CD4-positive, alpha-beta T cell treated with Interleukin-2 at 100 ng/mL for 4 hours (primary cell): ENCODE measurements around the gene KCNIP3.
"Not testable (repeated sequence)": the region's sequence is repeated elsewhere in the genome, so short reads cannot be mapped to it uniquely, and the experiment has no call there.

Experiments used
- DNase-seq: peaks from one replicate; pipeline ENCODE4 v3.0.0-alpha.2; 2020; ENCODE audit warnings: low spot score

KCNIP3 gene

DNA sequence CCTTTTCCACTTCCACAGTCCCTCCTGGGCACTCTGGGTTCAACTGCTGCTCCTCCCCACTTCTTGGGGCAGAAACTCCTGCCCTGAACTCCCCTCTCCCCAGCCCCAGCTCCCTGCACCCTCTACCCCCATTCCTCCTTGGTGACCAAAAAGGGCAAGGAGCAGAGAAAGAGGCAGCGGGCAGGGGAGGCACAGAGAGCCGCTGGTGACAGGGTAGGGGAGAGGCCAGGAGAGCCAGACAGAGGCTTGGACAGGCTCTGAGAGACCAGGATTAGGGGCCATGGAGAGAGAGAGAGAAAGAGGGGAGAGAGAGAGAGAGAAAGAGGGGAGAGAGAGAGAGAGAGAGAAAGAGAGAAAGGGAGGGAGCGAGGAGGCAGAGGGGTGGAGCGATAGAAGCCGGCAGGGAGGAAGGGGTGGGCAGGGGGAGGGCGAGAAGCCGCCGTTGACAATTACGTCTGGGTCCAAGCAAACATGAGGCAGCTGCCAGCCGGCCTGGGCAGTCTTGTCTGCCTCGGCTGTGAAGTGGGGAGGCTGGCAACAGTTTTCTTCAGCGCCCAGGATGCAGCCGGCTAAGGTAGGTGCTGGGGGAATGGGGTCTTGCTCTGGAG, at the start of gene KCNIP3:
Gene KCNIP3 (plus strand): TSS at position 468 of the 608 bp plus-strand sequence. CDS start 92 bp downstream, at position 560.
- no peak for DNase-seq

DNA sequence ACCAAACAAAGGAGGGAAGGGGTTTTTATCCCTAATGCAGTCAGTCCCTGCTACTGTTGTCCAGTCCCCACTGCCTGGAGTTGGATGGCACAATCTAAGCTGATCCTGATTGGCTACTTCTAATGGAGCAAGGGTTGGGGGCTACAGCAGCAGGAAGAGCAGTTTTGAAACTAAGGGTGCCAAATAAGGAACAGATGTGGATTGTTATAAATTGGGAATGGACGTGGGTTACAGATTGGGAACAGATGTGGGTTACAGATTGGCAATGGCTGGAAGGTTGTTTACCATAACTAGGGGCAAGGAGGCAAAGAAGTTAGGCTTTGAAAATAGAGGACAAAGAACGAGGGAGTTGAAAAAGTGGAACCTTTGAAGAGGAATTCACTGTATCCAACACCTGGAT, 38.9 kb upstream of the KCNIP3 start:
- DNase-seq, result no peak

- no peak for DNase-seq
These were observed 36.8 kb upstream of the KCNIP3 start for GRCh38 chr2:95260028-95261023.

DNA sequence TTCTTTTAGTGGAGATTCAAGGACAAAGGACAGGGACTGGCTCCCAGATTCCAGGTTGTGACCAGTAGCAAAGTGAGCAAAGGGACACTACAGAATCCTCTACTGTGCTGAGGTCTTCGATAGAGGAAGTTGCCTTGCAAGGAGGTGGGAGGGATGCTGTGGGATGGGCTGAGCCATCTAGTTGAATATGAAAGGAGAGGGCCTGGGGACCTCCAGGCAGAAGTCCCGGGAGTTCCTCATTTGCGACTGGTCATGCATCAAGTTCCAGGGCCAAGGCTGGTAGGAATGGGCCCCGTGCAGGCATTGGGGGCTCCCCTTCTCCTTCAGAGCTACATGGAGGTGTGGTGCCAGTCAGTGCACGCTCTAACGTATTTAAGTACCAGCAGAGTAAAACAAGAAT, 35.5 kb upstream of the KCNIP3 start:
- DNase-seq, result no peak

- DNase-seq, result no peak
These were observed 34.1 kb upstream of the KCNIP3 start for GRCh38 chr2:95262896-95263542.

- no peak for DNase-seq
These were observed 32.5 kb upstream of the KCNIP3 start for GRCh38 chr2:95264624-95265023.

GRCh38 chr2:95265182-95265581, 32.0 kb upstream of the KCNIP3 start:
- no peak for DNase-seq

GRCh38 chr2:95266781-95267430, 30.2 kb upstream of the KCNIP3 start:
- DNase-seq, result no peak

DNA sequence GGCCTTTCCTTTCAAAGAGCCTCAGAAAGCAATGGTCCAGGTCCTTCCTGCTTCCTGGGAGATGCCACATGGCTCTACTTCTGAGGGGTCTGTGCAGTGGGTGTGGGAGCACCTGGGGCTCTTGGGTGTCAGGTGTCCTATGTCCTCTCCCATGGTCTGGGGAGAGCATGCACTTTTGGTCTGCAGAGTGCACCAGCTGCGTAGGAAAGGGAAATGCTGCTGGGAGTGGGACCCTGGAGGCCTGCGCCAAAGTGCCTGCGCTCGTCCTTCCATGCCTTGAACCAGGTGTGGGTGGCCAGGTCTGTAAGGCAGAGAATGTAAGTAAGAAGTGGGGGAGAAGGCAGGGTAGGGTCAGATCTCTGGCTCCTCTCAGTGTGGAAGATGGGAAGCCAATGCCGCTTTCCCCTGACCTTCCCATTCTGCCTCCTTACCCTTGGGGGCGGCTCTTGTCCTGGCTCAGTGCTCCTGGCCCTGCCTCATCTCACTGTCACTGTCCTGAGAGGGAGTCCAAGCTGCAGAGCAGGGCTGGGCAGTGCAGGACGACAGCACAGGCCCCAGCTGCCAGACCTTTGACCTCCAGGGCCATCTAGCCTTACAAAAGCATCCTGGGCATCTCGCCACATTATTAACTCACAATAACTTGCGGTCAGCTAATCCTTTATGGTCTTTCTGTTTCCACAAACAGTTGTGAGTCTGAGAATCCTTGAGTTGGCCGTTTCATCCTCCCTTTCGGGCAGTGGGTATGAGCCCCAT, 29.5 kb upstream of the KCNIP3 start:
- no peak for DNase-seq

DNA sequence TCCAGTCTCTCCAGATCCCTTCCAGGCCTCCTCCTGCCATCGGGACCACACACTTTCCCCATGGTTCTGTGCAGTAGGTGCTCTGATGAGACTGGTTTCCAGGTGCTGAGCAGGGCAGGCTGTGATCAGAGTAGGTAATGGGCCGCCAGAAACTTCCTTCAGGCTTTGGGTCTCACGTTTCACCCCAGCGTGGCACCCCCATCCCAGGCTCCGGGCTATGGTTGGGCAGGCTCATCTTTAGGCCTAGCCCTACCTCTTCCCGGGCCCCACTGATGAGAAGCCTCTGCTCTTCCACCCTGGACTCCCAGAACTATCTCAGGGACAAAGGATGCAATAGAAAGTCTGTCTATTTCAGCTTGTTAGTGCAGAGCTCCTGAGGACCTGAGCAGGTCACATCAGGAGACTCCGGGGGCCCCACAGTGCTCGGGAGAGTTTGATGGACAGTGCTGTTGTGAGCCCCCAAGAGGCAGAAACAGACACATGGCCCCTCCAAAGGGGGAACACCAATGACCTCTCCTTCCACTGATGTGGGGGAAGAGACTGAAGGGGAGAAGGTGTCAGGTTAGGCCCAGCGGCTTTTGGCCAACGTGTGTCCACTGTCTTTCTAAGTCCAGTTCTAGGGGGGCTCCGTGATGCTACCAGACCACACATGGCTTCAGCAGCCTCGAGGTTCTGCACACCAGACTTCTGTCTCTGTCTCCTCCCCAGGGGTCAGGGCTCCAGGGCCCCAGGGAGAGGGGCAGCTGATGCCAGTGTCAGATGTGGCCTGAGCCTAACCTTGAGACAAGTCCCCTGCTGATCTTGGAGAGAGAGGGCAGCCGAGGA, 28.7 kb upstream of the KCNIP3 start:
- DNase-seq, result no peak

- no peak for DNase-seq
These were observed 28.0 kb upstream of the KCNIP3 start for GRCh38 chr2:95269036-95269680.

- not testable (repeated sequence) for DNase-seq
These were observed 27.4 kb upstream of the KCNIP3 start for GRCh38 chr2:95269745-95270144.

GRCh38 chr2:95270541-95271081, 26.5 kb upstream of the KCNIP3 start:
- DNase-seq, result no peak

DNA sequence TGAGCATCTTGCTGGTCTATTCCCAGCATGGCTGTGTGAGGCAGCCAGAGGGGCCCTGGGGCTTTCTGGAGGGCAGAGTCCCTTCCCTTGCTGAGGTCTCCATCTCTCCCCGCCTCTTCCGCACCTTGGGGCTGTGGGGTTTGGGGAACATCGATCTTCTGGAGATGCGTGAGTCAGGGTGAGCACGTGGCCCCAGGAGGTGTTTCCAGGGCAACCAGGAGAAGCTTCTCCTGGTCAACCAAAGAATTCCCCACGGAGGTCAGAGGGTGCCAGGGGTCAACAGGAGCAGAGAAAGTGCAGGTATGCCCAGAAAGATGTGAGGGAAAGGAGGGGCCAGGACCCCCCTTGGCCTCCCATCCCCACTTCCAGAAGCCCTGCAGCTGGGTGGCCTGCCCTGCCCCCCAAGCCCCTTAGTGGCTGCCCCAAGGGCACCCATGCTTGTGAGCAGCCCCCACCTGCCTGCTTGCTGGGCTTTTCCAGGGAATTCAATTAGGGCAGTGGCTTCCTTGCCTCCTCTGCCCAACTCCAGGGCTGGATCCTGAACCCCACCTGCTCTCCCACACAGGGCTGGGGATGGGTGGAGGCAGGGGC, 25.7 kb upstream of the KCNIP3 start:
- no peak for DNase-seq

DNA sequence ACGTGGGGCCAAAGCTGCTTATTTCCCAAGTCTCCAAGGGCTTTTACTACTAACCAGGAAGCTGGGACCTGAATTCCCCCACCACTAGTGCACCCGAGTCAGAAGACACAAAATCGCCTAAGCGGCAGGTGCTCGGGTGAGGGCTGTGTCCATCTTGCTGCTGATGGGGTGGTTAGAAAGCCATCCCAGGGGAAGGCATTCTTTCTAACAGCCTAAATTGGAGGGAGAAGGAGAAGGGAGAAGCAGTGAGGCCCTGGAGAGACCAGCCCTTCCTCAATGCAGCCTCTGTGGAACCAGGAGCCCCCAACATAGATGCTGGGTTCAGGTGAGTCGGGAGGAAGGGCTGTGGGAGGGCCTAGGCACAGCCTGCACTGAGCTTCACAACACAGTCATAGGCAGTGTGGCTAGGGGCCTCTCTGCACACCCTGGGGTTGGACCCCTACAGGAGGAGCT, 24.8 kb upstream of the KCNIP3 start:
- DNase-seq, result no peak

- DNase-seq, result no peak
These were observed 24.4 kb upstream of the KCNIP3 start for GRCh38 chr2:95272781-95273180.

DNA sequence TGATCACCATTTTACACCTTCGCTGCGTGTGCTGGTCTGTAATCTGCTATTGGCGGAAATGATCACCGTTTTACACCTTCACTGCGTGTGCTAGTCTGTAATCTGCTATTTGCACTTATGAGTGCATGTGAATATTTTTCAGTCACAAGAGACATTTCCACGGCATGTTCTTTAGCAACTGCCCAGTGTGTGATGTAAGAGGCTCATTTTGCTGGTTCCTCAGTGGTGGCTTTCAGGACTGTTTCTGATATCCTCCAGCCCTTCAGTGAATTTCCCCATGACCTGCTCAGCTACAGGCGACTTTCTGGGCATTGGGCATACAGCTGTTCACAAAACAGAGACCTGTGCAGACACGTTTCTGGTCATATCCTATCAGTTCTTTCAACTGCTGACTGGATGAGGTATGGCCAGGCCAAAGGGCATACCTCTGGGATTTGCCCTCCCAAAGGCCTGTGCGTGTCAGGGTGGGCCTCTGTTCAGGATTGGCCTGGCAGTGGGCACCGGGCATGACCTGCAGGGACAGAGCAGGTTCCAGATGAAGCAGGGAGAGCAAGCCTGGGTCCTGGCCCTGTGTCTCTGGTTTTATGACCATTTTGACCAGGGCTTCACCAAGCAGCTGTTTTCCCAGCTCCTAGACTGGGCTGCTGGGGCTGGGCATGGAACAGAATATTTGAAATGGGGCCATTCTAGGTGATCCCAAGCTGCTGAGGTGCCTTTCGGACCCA, 23.4 kb upstream of the KCNIP3 start:
- DNase-seq, result no peak

DNA sequence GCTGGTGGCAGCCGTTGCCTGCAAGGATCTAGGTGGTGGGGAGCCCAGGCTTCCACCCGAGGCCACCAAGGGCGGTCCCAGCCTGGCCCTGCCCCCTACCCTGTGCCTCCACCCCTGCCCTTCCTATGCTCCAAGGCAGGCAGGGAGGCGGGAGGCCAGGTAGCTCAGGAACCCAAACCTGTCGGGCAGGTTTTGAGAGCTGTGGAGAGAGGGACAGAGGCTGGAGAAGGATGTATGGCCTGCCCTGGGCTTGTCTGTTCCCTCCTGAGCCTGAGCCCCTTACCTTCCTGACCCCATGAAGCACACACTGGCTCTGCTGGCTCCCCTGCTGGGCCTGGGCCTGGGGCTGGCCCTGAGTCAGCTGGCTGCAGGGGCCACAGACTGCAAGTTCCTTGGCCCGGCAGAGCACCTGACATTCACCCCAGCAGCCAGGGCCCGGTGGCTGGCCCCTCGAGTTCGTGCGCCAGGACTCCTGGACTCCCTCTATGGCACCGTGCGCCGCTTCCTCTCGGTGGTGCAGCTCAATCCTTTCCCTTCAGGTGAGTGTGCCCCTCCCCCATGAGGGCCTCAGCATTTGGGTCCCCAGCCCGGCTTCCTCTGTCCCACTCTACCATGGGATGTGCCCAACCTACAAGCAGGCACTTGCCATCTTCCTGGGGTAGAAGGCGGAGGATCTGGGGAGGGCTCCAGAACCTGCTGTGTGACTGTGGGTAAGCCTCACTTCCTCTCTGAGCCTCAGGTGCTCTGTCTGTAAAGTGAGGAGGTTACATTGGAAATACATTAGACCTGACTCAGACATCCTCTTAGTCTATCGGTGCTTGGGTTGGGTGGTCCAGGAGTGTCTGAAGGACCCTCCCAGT, 22.6 kb upstream of the KCNIP3 start, which contains the start of gene PROM2:
Gene PROM2 (plus strand): TSS at position 159 of the 860 bp plus-strand sequence. CDS start 137 bp downstream, at position 296.
- no peak for DNase-seq
